A673 (cell line): ENCODE data around the gene ARHGAP21. TPM values are rescaled to one million over a fixed set of nuclear protein-coding genes. Genes with fewer than 3 reads are reported as not detected.

ENCODE experiments used
- BruUV-seq: library from RNA; stranded (reverse); fragments of 400-500 nt; replicated peaks from 2 replicates; lab custom pipeline; 2021; lab: Mats Ljungman, UMichigan
- CTCF ChIA-PET: fragments of 300-600 bp; sonication (Branson Sonifier 250); formaldehyde crosslinking; loops from one replicate; lab custom pipeline; 2022; ENCODE audit warnings: antibody characterized with exemption; lab: Charles Lee
- POLR2A ChIA-PET: fragments of 300-600 bp; sonication (Branson Sonifier 250); formaldehyde crosslinking; loops from one replicate; lab custom pipeline; 2022; ENCODE audit warnings: antibody characterized with exemption; ENCODE audit not compliant: low non-redundant PET; lab: Charles Lee
- DNase-seq: peaks from one replicate; pipeline ENCODE4 v3.0.0-alpha.2; 2015; ENCODE audit warnings: low spot score
- H3K27ac ChIP-seq: fragments of 200-600 bp; sonication (generic); 2 replicates; pipeline ENCODE4 v1.5.1; 2016; ENCODE audit warnings: mixed run types, low read depth, mild to moderate bottlenecking, mixed read lengths, antibody characterized with exemption, low read length; ENCODE audit not compliant: poor library complexity, severe bottlenecking
- H3K27me3 ChIP-seq: fragments of 200-600 bp; sonication (generic); replicated peaks from 2 replicates; pipeline ENCODE4 v1.6.1; 2017; ENCODE audit warnings: mixed run types, low read depth, mild to moderate bottlenecking, mixed read lengths, antibody characterized with exemption, low read length; ENCODE audit not compliant: insufficient read depth, poor library complexity
- H3K36me3 ChIP-seq: fragments of 200-600 bp; sonication (generic); 2 replicates; pipeline ENCODE4 v1.6.1; 2016; ENCODE audit warnings: mixed run types, mild to moderate bottlenecking, mixed read lengths, antibody characterized with exemption, low read length; ENCODE audit not compliant: insufficient read depth, poor library complexity, severe bottlenecking
- H3K4me1 ChIP-seq: fragments of 200-600 bp; sonication (generic); 2 replicates; pipeline ENCODE4 v1.6.1; 2017; ENCODE audit warnings: mixed run types, mild to moderate bottlenecking, mixed read lengths, antibody characterized with exemption, low read length; ENCODE audit not compliant: insufficient read depth, poor library complexity, severe bottlenecking
- H3K4me3 ChIP-seq: fragments of 200-600 bp; sonication (generic); 2 replicates; pipeline ENCODE4 v1.5.1; 2016; ENCODE audit warnings: low read depth, mixed run types, mild to moderate bottlenecking, mixed read lengths, low read length; ENCODE audit not compliant: poor library complexity, severe bottlenecking
- H3K9me3 ChIP-seq: fragments of 200-600 bp; sonication (generic); 2 replicates; pipeline ENCODE4 v1.6.1; 2016; ENCODE audit warnings: mixed run types, low read depth, mild to moderate bottlenecking, mixed read lengths, antibody characterized with exemption, low read length; ENCODE audit not compliant: poor library complexity, severe bottlenecking
- CTCF ChIP-seq: fragments of 300-800, 200-600 bp; sonication (generic); conservative IDR thresholded peaks from 2 replicates; pipeline ENCODE4 v1.5.1; 2017; ENCODE audit warnings: low read depth, mild to moderate bottlenecking, antibody characterized with exemption, low read length, moderate library complexity, mixed read lengths
- EZH2 ChIP-seq: fragments of 200-600 bp; sonication (generic); IDR thresholded peaks from 2 replicates; pipeline ENCODE4 v1.6.1; 2017; ENCODE audit warnings: borderline replicate concordance, low read depth, mild to moderate bottlenecking, mixed read lengths, antibody characterized with exemption, low read length; ENCODE audit not compliant: poor library complexity, severe bottlenecking
- intact Hi-C: fragments of 100-400 bp; cut with micrococcal nuclease; formaldehyde crosslinking; loops from one replicate; pipeline ENCODE4 v1.10.0; 2022; ENCODE audit not compliant: unreplicated experiment
- total RNA-seq: library from RNA; stranded (reverse); gene quantifications from 2 replicates; pipeline ENCODE4 v1.2.3, GENCODE V29; 2021

ARHGAP21 gene
- total RNA-seq, 1 experiment from 2014 or later = 68.6 TPM

DNA sequence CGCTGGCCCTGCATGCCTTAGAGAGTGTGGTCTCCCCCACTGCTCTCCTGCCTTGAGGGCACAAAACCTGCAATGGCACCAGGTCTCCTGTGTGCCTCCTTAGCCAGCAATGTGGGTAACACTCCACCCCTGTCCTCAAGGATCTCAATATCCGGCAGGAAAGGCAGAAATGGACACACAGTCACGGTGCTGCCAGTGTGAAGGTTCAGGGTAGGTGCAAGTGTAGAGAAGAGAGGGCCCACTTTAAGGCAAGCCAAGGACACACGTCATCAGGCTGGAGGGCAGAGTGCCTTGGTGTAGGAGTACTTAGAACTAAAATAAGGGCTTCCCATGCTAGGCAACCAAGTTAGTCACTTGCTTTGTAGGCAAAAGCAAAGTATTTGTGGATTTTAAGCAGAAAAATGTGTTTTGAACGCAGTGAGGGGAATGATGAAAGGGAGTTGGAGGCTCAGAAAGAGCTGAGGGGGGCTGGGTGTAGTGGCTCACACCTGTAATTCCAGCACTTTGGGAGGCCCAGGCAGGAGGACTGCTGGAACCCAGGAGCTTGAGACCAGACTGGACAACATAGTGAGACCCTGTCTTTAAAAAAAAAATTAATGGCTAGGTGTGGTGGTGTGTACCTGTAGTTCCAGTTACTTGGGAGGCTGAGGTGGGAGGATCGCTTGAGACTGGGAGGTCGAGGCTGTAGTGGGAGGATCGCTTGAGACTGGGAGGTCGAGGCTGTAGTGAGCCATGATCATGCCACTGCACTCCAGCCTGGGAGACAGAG is 152.8 kb downstream of the ARHGAP21 start:
- ChIA-PET POLR2A (interaction anchor here (0.6 kb wide), 1 partner anchor 278 kb away, joined by 3 read pairs; no protein-coding TSS in a partner anchor), CTCF (no interaction called here)
- no TSS peak for BruUV-seq

GRCh38 chr10:24569828-24570657 is 153.6 kb downstream of the ARHGAP21 start:
- Histone ChIP-seq H3K9me3 (no peaks in the 10 kb centered on the region), H3K4me3 (no peak overlapping the region), H3K4me1 (no peaks in the 10 kb centered on the region), H3K27ac (no peak overlapping the region), H3K36me3 (no peaks in the 10 kb centered on the region), H3K27me3 (no peaks in the 10 kb centered on the region)
- no TSS peak for BruUV-seq
- no peak for TF ChIP-seq EZH2
- TF ChIP-seq CTCF = no peak
- intact Hi-C loops = no loop called here
- ChIA-PET POLR2A (no interaction called here), CTCF (no interaction called here)
- DNase-seq = no peak

More for the DNA sequence above, 152.8 kb downstream of the ARHGAP21 start:
- no peaks in the 10 kb centered on the region for H3K9me3 ChIP-seq
- H3K4me3 ChIP-seq = no peak overlapping the region
- no peaks in the 10 kb centered on the region for H3K4me1 ChIP-seq
- H3K27me3 ChIP-seq = no peaks in the 10 kb centered on the region
- H3K36me3 ChIP-seq = no peaks in the 10 kb centered on the region
- no peak for DNase-seq
- intact Hi-C loops = no loop called here
- no peak overlapping the region for H3K27ac ChIP-seq
- TF ChIP-seq EZH2 = no peak
- TF ChIP-seq CTCF = no peak

GRCh38 chr10:24569330-24569796 is 154.3 kb downstream of the ARHGAP21 start:
- ChIA-PET CTCF (no interaction called here), POLR2A (interaction anchor here (0.6 kb wide), 1 partner anchor 13 kb away, joined by 4 read pairs; no protein-coding TSS in a partner anchor)
- no peak overlapping the region for H3K4me3 ChIP-seq
- H3K27ac ChIP-seq = no peak overlapping the region
- H3K4me1 ChIP-seq = no peaks in the 10 kb centered on the region
- no peaks in the 10 kb centered on the region for H3K9me3 ChIP-seq
- DNase-seq = no peak
- intact Hi-C loops = no loop called here
- TF ChIP-seq EZH2 = no peak
- TF ChIP-seq CTCF = no peak
- BruUV-seq = no TSS peak
- no peaks in the 10 kb centered on the region for H3K27me3 ChIP-seq
- no peaks in the 10 kb centered on the region for H3K36me3 ChIP-seq
